SK-N-SH treated with all-trans-retinoic acid at 6 μM for 48 hours (cell line): Measurements from ENCODE around the gene OTUD1.

Experiments
- ATAC-seq: fragments of 200-7000 bp; cut with Tn5 transposase; 3 replicates; pipeline ENCODE4 v1.9.1; 2020; ENCODE audit warnings: mild to moderate bottlenecking, moderate library complexity
- ARNTL ChIP-seq: fragments of 450-650 bp; formaldehyde crosslinking; IDR thresholded peaks from 2 replicates; pipeline ENCODE4 v1.5.0; 2020; ENCODE audit warnings: low read depth, mild to moderate bottlenecking, moderate library complexity, borderline replicate concordance
- BACH2 ChIP-seq: fragments of 250-450 bp; sonication (Bioruptor Pico); IDR thresholded peaks from 2 replicates; pipeline ENCODE4 v1.9.0; 2021; ENCODE audit warnings: mild to moderate bottlenecking, borderline replicate concordance
- CREB5 ChIP-seq: fragments of 250-450 bp; sonication (Bioruptor Pico); IDR thresholded peaks from 2 replicates; pipeline ENCODE4 v1.5.1; 2020; ENCODE audit warnings: low read depth, mild to moderate bottlenecking, moderate library complexity
- CSDC2 ChIP-seq: fragments of 250-450 bp; sonication (Bioruptor Pico); IDR thresholded peaks from 2 replicates; pipeline ENCODE4 v1.5.0; 2020; ENCODE audit warnings: mild to moderate bottlenecking, moderate library complexity
- ESRRG ChIP-seq: fragments of 250-450 bp; sonication (Bioruptor Pico); IDR thresholded peaks from 2 replicates; pipeline ENCODE4 v1.6.1; 2021; ENCODE audit warnings: mild to moderate bottlenecking
- GLIS3 ChIP-seq: fragments of 250-450 bp; sonication (Bioruptor Pico); IDR thresholded peaks from 2 replicates; pipeline ENCODE4 v1.5.0; 2020; ENCODE audit warnings: mild to moderate bottlenecking, moderate library complexity
- ISL1 ChIP-seq: fragments of 250-450 bp; sonication (Bioruptor Pico); IDR thresholded peaks from 2 replicates; pipeline ENCODE4 v2.1.2; 2022; ENCODE audit warnings: mild to moderate bottlenecking, moderate library complexity
- OSR1 ChIP-seq: fragments of 250-450 bp; sonication (Bioruptor Pico); IDR thresholded peaks from 2 replicates; pipeline ENCODE4 v1.8.0; 2022; ENCODE audit warnings: moderate library complexity, mild to moderate bottlenecking, inconsistent platforms
- PATZ1 ChIP-seq: fragments of 250-450 bp; sonication (Bioruptor Pico); IDR thresholded peaks from 2 replicates; pipeline ENCODE4 v1.8.0; 2020; ENCODE audit warnings: mild to moderate bottlenecking, moderate library complexity, borderline replicate concordance
- POU6F1 ChIP-seq: fragments of 250-450 bp; sonication (Bioruptor Pico); IDR thresholded peaks from 2 replicates; pipeline ENCODE4 v1.8.0; 2021; ENCODE audit warnings: low read depth, mild to moderate bottlenecking, moderate library complexity, borderline replicate concordance
- PPARA ChIP-seq: fragments of 250-450 bp; sonication (Bioruptor Pico); IDR thresholded peaks from 2 replicates; pipeline ENCODE4 v1.5.0; 2020; ENCODE audit warnings: mild to moderate bottlenecking, borderline replicate concordance
- TOX ChIP-seq: fragments of 250-450 bp; sonication (Bioruptor Pico); IDR thresholded peaks from 2 replicates; pipeline ENCODE4 v1.8.0; 2021; ENCODE audit warnings: mild to moderate bottlenecking, moderate library complexity, borderline replicate concordance
- TSHZ2 ChIP-seq: fragments of 250-450 bp; sonication (Bioruptor Pico); IDR thresholded peaks from 2 replicates; pipeline ENCODE4 v1.5.0; 2020; ENCODE audit warnings: mild to moderate bottlenecking, moderate library complexity
- ZC3H10 ChIP-seq: fragments of 250-450 bp; sonication (Bioruptor Pico); IDR thresholded peaks from 2 replicates; pipeline ENCODE4 v1.5.1; 2021; ENCODE audit warnings: mild to moderate bottlenecking, moderate library complexity
- ZFP3 ChIP-seq: fragments of 250-450 bp; sonication (Bioruptor Pico); IDR thresholded peaks from 2 replicates; pipeline ENCODE4 v1.5.0; 2020; ENCODE audit warnings: mild to moderate bottlenecking, moderate library complexity
- ZFP30 ChIP-seq: fragments of 450-650 bp; formaldehyde crosslinking; IDR thresholded peaks from 2 replicates; pipeline ENCODE4 v1.5.0; 2022; ENCODE audit warnings: mild to moderate bottlenecking, moderate library complexity
- ZNF565 ChIP-seq: fragments of 450-650 bp; formaldehyde crosslinking; conservative IDR thresholded peaks from 2 replicates; pipeline ENCODE4 v1.5.0; 2020; ENCODE audit warnings: low read depth, mild to moderate bottlenecking, moderate library complexity
- ZNF70 ChIP-seq: fragments of 450-650 bp; formaldehyde crosslinking; IDR thresholded peaks from 2 replicates; pipeline ENCODE4 v1.5.0; 2020; ENCODE audit warnings: mild to moderate bottlenecking, moderate library complexity
- ZNF8 ChIP-seq: fragments of 450-650 bp; formaldehyde crosslinking; IDR thresholded peaks from 2 replicates; pipeline ENCODE4 v1.5.0; 2020; ENCODE audit warnings: mild to moderate bottlenecking, moderate library complexity

Gene OTUD1

GRCh38 chr10:23419201-23419600, 19.7 kb upstream of the OTUD1 start (continued):
- no peak for TF ChIP-seq PATZ1 (CRISPR knock-in tag)
- TF ChIP-seq ZNF565 (CRISPR knock-in tag) = no peak

- no peak for TF ChIP-seq PATZ1 (CRISPR knock-in tag)
- no peak for TF ChIP-seq ZNF565 (CRISPR knock-in tag)
- no peak for TF ChIP-seq PPARA
- TF ChIP-seq, all 23 proteins: peak for 0
- ATAC-seq = no peak
These were observed 19.1 kb upstream of the OTUD1 start for GRCh38 chr10:23419655-23420329.

- TF ChIP-seq ISL1 (CRISPR knock-in tag) (no peak), TSHZ2 (CRISPR knock-in tag) (no peak), PPARA (no peak), GLIS3 (CRISPR knock-in tag) (no peak), BACH2 (CRISPR knock-in tag) (no peak), PATZ1 (CRISPR knock-in tag) (no peak), ZNF70 (CRISPR knock-in tag) (no peak), ZNF565 (CRISPR knock-in tag) (no peak), CSDC2 (CRISPR knock-in tag) (no peak), ZC3H10 (CRISPR knock-in tag) (no peak), OSR1 (CRISPR knock-in tag) (no peak), TOX (no peak), ZFP30 (CRISPR knock-in tag) (no peak), CREB5 (CRISPR knock-in tag) (no peak), ARNTL (CRISPR knock-in tag) (no peak), ESRRG (CRISPR knock-in tag) (no peak), POU6F1 (no peak), ZFP3 (CRISPR knock-in tag) (no peak), ZNF8 (CRISPR knock-in tag) (no peak)
- TF ChIP-seq, all 23 proteins: peak for 0
- ATAC-seq = no peak
These were observed 17.5 kb upstream of the OTUD1 start for GRCh38 chr10:23421397-23421796.
